Gastroesophageal sphincter (tissue), 4 donors: ENCODE measurements around the gene C9. TPM values are rescaled to one million over a fixed set of nuclear protein-coding genes. Genes with fewer than 3 reads are reported as not detected.
"Not testable (repeated sequence)": the region's sequence is repeated elsewhere in the genome, so short reads cannot be mapped to it uniquely, and the experiment has no call there.

Source experiments
- ATAC-seq: fragments of 150-250 bp; one replicate; pipeline ENCODE4 v1.9.1; 2016; ENCODE audit warnings: mild to moderate bottlenecking, moderate library complexity
- H3K27ac ChIP-seq, 4 donors: fragments of 200-600 bp; sonication (generic) in 3 of 4; 1 replicate in 3 of 4; 2 replicates in 1 of 4; pipeline ENCODE4 v1.5.1; 2016 to 2019
- H3K27me3 ChIP-seq: fragments of 200-600 bp; sonication (generic); one replicate; pipeline ENCODE4 v1.5.1; 2019
- H3K36me3 ChIP-seq, 2 donors: fragments of 200-600 bp; sonication (generic); one replicate each; pipeline ENCODE4 v1.5.1; 2019; ENCODE audit warnings: control low read depth in 1 of 2
- H3K4me1 ChIP-seq, 3 donors: fragments of 200-600 bp; sonication (generic); 1 replicate in 2 of 3; 2 replicates in 1 of 3; pipeline ENCODE4 v1.5.1; 2016 to 2019; ENCODE audit warnings: control low read depth in 2 of 3
- H3K4me3 ChIP-seq, 2 donors: fragments of 200-600 bp; sonication (generic); one replicate each; pipeline ENCODE4 v1.5.1; 2019; ENCODE audit warnings: mild to moderate bottlenecking in 1 of 2, moderate library complexity in 1 of 2
- H3K9me3 ChIP-seq, 3 donors: fragments of 200-600 bp; sonication (generic); one replicate each; pipeline ENCODE4 v1.5.1; 2017 to 2019; ENCODE audit warnings: control low read depth in 2 of 3
- EP300 ChIP-seq: sonication (generic); formaldehyde crosslinking; IDR thresholded peaks from one replicate; pipeline ENCODE4 v1.6.1; 2017; ENCODE audit warnings: antibody characterized with exemption, mild to moderate bottlenecking
- POLR2A ChIP-seq, 2 donors: fragments of 450-650 bp; IDR thresholded peaks; one replicate each; pipeline ENCODE4 v1.6.1; 2017; ENCODE audit warnings: antibody characterized with exemption in 2 of 2, mild to moderate bottlenecking in 2 of 2, moderate library complexity in 1 of 2
- POLR2AphosphoS5 ChIP-seq: sonication (generic); formaldehyde crosslinking; IDR thresholded peaks from one replicate; pipeline ENCODE4 v1.6.1; 2017; ENCODE audit warnings: antibody characterized with exemption
- WGBS, 2 donors: methylation state at CpG; one replicate each; pipeline ENCODE4 v1.1.5; 2018; ENCODE audit warnings: low coverage in 1 of 2; 5-methylcytosine and 5-hydroxymethylcytosine counted together
- total RNA-seq, 4 donors: library from RNA; depleted of rRNA; stranded (reverse); fragments of >200 nt; gene quantifications; one replicate each; pipeline ENCODE4 v1.1.0, GENCODE V29; 2016
- TF ChIP-seq, protein P1 (sequence below), 4 experiments: fragments of 200-600 bp in 2 of 4; fragments of 450-650 bp in 2 of 4; sonication (generic) in 1 of 4; IDR thresholded peaks; one replicate each; pipeline ENCODE4 v1.5.1; 2017 to 2019; ENCODE audit warnings: antibody characterized with exemption in 4 of 4, mild to moderate bottlenecking in 2 of 4, moderate library complexity in 2 of 4

The C9 gene
- total RNA-seq, 4 donors from 2014 or later = not detected

DNA sequence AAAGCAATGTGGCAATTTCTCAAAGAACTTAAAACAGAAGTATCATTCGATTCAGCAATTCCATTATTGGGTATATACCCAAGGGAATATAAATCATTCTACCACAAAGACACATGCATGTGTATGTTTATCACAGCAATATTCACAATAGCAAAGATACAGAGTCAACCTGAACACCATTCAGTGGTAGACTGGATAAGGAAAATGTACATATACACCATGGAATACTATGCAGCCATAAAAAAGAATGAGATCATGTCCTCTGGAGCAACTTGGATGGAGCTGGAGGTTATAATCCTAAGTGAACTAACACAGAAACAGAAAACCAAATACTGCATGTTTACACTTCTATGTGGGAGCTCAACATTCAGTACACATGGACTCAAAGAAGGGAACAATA is 123.5 kb downstream of the C9 start:
- Histone ChIP-seq H3K9me3 (peaks cover 0 to 23% (median 0%) of the 10 kb centered on the region in 3 donors), H3K4me3 (no peak overlapping the region), H3K36me3 (no peaks in the 10 kb centered on the region), H3K27ac (no peak overlapping the region), H3K27me3 (no peaks in the 10 kb centered on the region), H3K4me1 (no peaks in the 10 kb centered on the region)
- TF ChIP-seq EP300 (no peak), POLR2A (IDR thresholded peaks at IDR 0.05) (no peak), POLR2AphosphoS5 (no peak)
- TF ChIP-seq, protein P1, sequence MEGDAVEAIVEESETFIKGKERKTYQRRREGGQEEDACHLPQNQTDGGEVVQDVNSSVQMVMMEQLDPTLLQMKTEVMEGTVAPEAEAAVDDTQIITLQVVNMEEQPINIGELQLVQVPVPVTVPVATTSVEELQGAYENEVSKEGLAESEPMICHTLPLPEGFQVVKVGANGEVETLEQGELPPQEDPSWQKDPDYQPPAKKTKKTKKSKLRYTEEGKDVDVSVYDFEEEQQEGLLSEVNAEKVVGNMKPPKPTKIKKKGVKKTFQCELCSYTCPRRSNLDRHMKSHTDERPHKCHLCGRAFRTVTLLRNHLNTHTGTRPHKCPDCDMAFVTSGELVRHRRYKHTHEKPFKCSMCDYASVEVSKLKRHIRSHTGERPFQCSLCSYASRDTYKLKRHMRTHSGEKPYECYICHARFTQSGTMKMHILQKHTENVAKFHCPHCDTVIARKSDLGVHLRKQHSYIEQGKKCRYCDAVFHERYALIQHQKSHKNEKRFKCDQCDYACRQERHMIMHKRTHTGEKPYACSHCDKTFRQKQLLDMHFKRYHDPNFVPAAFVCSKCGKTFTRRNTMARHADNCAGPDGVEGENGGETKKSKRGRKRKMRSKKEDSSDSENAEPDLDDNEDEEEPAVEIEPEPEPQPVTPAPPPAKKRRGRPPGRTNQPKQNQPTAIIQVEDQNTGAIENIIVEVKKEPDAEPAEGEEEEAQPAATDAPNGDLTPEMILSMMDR (IDR thresholded peaks at IDR 0.05) = no peak
- ATAC-seq = no peak
- 94 to 100% methylated on average over 1 of the region's 1 CpG for WGBS, 2 donors

DNA sequence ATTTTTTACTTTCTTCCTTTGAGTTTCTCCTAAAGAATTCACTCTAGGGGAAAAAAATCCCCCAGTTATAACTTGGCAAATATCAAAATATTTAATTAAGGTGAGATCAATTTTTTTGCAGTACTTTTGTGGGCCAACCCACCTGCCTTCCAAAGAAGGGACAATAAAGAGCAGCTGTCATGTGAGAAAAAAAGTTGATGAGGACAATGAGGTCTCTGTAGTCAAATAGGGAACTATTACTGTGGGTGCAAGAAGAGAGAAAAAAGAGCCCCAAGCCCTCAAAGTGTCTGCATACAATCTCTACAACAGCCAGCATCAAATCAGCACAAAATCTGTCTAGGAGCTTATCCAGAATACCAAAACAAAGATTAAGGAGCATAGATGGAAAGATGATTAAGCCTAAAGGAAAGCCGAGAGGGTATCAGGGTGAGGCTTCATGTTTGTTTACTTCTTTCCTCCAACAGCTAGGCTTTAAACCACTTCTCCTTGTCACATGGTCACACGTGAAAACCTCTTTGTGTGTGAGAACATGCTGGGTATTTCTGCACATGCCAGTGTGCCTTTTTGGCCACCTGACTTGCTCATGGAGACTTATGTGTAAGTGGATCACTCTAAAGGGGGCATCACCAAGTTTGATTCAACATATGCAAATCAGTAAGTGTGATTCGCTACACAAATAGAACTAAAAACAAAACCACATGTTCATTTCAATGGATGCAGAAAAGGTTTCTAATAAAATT is 125.8 kb downstream of the C9 start:
- WGBS, 2 donors = 42 to 44% methylated on average over 2 to 3 of the region's 3 CpGs

DNA sequence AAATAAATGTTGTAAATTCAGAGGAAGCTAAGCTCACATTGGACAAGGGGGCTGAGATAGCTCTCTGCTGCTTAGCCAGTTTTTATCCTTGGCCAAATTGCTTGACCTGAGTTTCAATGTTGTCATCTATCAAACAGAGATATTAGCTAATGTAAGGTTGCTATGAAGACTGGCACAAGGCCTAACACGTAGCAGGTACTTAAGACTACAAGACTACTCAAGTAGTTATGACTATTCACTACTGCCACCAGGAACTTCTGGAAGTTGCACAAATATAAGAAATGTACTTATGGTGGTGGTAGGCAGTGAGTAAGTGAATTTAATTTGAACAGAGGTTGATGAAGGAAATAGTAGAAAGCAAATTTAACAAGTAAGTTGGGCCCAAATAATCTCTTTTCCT is 127.6 kb downstream of the C9 start:
- no peak for ATAC-seq
- Histone ChIP-seq H3K27ac (no peak overlapping the region), H3K27me3 (no peaks in the 10 kb centered on the region), H3K9me3 (peaks cover 0 to 19% (median 0%) of the 10 kb centered on the region in 3 donors), H3K36me3 (no peaks in the 10 kb centered on the region), H3K4me1 (no peaks in the 10 kb centered on the region), H3K4me3 (no peak overlapping the region)
- whole genome bisulfite sequencing, 2 donors = 50 to 79% methylated on average over 1 of the region's 1 CpG
- TF ChIP-seq POLR2A (IDR thresholded peaks at IDR 0.05) = no peak
- no peak for TF ChIP-seq POLR2AphosphoS5
- TF ChIP-seq EP300 = no peak
- TF ChIP-seq, protein P1 (IDR thresholded peaks at IDR 0.05) = no peak

More for the DNA sequence above, 125.8 kb downstream of the C9 start:
- H3K27me3 ChIP-seq = no peaks in the 10 kb centered on the region
- H3K36me3 ChIP-seq = no peaks in the 10 kb centered on the region
- peaks cover 0 to 23% (median 0%) of the 10 kb centered on the region in 3 donors for H3K9me3 ChIP-seq
- no peak overlapping the region for H3K27ac ChIP-seq
- no peak overlapping the region for H3K4me3 ChIP-seq
- no peak for ATAC-seq
- H3K4me1 ChIP-seq = no peaks in the 10 kb centered on the region
- TF ChIP-seq POLR2AphosphoS5 = no peak
- TF ChIP-seq, protein P1 (IDR thresholded peaks at IDR 0.05) = no peak
- TF ChIP-seq POLR2A (IDR thresholded peaks at IDR 0.05) = no peak
- no peak for TF ChIP-seq EP300

DNA sequence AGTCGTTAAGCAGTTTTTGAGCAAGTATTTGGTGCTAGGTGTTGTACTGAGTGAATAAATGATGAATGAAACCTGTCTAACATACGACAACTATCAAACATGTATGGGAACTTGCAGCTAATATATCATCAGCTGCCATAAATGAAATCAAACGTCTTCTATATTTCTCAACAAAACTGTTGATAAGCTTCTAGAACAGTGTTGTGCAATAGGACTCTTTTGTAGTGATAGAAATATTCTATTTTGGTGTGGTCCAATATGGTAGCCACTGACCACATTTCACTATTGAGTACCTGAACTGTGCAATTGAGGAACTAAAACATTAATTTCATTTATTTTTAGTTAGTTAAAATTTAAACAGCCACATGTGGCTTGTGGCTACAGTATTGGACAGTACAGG is 128.6 kb downstream of the C9 start:
- ATAC-seq = no peak
- Histone ChIP-seq H3K27ac (no peak overlapping the region), H3K27me3 (no peaks in the 10 kb centered on the region), H3K9me3 (peaks cover 0 to 9% (median 0%) of the 10 kb centered on the region in 3 donors), H3K36me3 (no peaks in the 10 kb centered on the region), H3K4me3 (no peak overlapping the region), H3K4me1 (no peaks in the 10 kb centered on the region)
- WGBS, 2 donors = 44 to 64% methylated on average over 3 of the region's 3 CpGs
- TF ChIP-seq EP300 = no peak
- TF ChIP-seq POLR2A (IDR thresholded peaks at IDR 0.05) = no peak
- TF ChIP-seq POLR2AphosphoS5 = no peak
- TF ChIP-seq, protein P1 (IDR thresholded peaks at IDR 0.05) = no peak

DNA sequence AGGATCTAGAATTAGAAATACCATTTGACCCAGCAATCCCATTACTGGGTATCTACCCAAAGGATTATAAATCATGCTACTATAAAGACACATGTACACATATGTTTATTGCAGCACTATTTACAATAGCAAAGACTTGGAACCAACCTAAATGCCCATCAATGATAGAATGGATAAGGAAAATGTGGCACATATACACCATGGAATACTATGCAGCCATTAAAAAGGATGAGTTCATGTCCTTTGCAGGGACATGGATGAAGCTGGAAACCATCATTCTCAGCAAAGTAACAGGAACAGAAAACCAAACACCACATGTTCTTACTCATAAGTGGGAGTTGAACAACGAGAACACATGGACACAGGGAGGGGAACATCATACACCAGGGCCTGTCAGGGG is 129.8 kb downstream of the C9 start:
- not testable (repeated sequence) for H3K36me3 ChIP-seq, H3K4me3 ChIP-seq, ATAC-seq, H3K4me1 ChIP-seq, H3K27me3 ChIP-seq, H3K9me3 ChIP-seq, H3K27ac ChIP-seq
- WGBS, 2 donors = 0 to 78% methylated on average over 1 of the region's 1 CpG

Other genes with a start within 250 kb of the C9 start
- 1 to 10 TPM; 2.5 to 9.3 (median 5.9) TPM for gene FYB1, start 144.9 kb downstream of the C9 start, total RNA-seq
- gene DAB2, start 60.5 kb upstream of the C9 start, total RNA-seq = 100 to 1,000 TPM in 1 of 4 donors, 10 to 100 TPM in 3; 30.8 to 121 (median 47.4) TPM